Astrocyte (in vitro differentiated cells and primary cell): ENCODE measurements around the gene UGGT2.

Experiments used
- EZH2 ChIP-seq: IDR thresholded peaks from 2 replicates; pipeline ENCODE4 v1.6.1; 2012; ENCODE audit warnings: mild to moderate bottlenecking, low read length, inconsistent platforms; ENCODE audit not compliant: insufficient read depth
- TF ChIP-seq, protein P1 (sequence below): IDR thresholded peaks from 2 replicates; pipeline ENCODE4 v1.5.1; 2011; ENCODE audit warnings: low read depth, mild to moderate bottlenecking, inconsistent platforms, low read length, moderate library complexity; ENCODE audit not compliant: insufficient read depth

DNA sequence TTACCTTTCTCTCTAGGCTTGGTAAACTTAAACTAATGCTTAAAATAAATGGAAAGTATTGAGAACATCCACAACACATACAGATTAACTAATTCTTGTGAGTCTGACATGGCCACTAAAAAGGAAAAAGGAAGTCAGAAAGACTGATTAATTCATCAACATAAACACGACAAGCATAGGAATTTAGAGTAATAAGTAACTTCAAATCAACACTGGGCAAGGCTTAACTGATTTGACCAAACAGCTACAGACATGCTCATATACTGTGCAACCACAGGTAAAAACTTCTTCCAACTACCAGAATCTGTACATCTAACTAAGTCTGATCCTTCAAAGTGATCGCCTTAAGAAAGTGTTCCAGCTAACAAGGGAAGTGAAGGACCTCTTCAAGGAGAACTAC lies 20.5 kb downstream of the UGGT2 start:
- TF ChIP-seq EZH2 = no peak
- TF ChIP-seq, protein P1, sequence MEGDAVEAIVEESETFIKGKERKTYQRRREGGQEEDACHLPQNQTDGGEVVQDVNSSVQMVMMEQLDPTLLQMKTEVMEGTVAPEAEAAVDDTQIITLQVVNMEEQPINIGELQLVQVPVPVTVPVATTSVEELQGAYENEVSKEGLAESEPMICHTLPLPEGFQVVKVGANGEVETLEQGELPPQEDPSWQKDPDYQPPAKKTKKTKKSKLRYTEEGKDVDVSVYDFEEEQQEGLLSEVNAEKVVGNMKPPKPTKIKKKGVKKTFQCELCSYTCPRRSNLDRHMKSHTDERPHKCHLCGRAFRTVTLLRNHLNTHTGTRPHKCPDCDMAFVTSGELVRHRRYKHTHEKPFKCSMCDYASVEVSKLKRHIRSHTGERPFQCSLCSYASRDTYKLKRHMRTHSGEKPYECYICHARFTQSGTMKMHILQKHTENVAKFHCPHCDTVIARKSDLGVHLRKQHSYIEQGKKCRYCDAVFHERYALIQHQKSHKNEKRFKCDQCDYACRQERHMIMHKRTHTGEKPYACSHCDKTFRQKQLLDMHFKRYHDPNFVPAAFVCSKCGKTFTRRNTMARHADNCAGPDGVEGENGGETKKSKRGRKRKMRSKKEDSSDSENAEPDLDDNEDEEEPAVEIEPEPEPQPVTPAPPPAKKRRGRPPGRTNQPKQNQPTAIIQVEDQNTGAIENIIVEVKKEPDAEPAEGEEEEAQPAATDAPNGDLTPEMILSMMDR = no peak
